SK-N-MC (cell line): ENCODE measurements around the gene PGM2.

Source experiments
- EZH2 ChIP-seq: fragments of 200-600 bp; sonication (generic); IDR thresholded peaks from one replicate; pipeline ENCODE4 v1.6.1; 2017; ENCODE audit warnings: antibody characterized with exemption
- POLR2AphosphoS5 ChIP-seq: IDR thresholded peaks from 2 replicates; pipeline ENCODE4 v1.6.1; 2012; ENCODE audit warnings: mild to moderate bottlenecking, low read depth, low read length, borderline replicate concordance

- TF ChIP-seq EZH2, result no peak
- TF ChIP-seq POLR2AphosphoS5, result no peak
Observed at GRCh38 chr4:37805091-37805490, 21.4 kb upstream of the PGM2 start.
